Tibial nerve (tissue), 4 donors: ENCODE measurements around the gene TRMT44. TPM values are rescaled to one million over a fixed set of nuclear protein-coding genes. Genes with fewer than 3 reads are reported as not detected.
"Not testable (repeated sequence)": the region's sequence is repeated elsewhere in the genome, so short reads cannot be mapped to it uniquely, and the experiment has no call there.

Source experiments
- DNase-seq, 2 donors: peaks; one replicate each; pipeline ENCODE4 v3.0.0-alpha.2; 2019; ENCODE audit warnings: low spot score in 2 of 2
- H3K27ac ChIP-seq, 4 donors: fragments of 200-600 bp; sonication (generic) in 3 of 4; one replicate each; pipeline ENCODE4 v1.5.1; 2017 to 2019; ENCODE audit warnings: mild to moderate bottlenecking in 1 of 4
- H3K27me3 ChIP-seq, 2 donors: fragments of 200-600 bp; sonication (generic) in 1 of 2; one replicate each; pipeline versions ENCODE4 v1.5.1 to v1.6.0; 2017 to 2019
- H3K36me3 ChIP-seq, 3 donors: fragments of 200-600 bp; sonication (generic); one replicate each; pipeline ENCODE4 v1.5.1; 2018 to 2019
- H3K4me1 ChIP-seq, 4 donors: fragments of 200-600 bp; sonication (generic) in 3 of 4; one replicate each; pipeline ENCODE4 v1.5.1; 2017 to 2019
- H3K4me3 ChIP-seq, 4 donors: fragments of 200-600 bp; sonication (generic) in 3 of 4; one replicate each; pipeline ENCODE4 v1.5.1; 2017 to 2019; ENCODE audit warnings: mild to moderate bottlenecking in 1 of 4, moderate library complexity in 1 of 4
- H3K9me3 ChIP-seq, 4 donors: fragments of 200-600 bp; sonication (generic) in 3 of 4; one replicate each; pipeline ENCODE4 v1.5.1; 2017 to 2019
- CTCF ChIP-seq, 5 experiments: fragments of 200-600 bp in 3 of 5; fragments of 450-650 bp in 2 of 5; sonication (generic) in 3 of 5; IDR thresholded peaks; one replicate each; pipeline ENCODE4 v1.5.1; 2016 to 2019; ENCODE audit warnings: antibody characterized with exemption in 5 of 5, mild to moderate bottlenecking in 3 of 5, moderate library complexity in 2 of 5
- EP300 ChIP-seq, 2 donors: sonication (generic); formaldehyde crosslinking; IDR thresholded peaks; one replicate each; pipeline ENCODE4 v1.6.1; 2017; ENCODE audit warnings: antibody characterized with exemption in 2 of 2, mild to moderate bottlenecking in 1 of 2
- POLR2A ChIP-seq, 2 donors: fragments of 450-650 bp; IDR thresholded peaks; one replicate each; pipeline ENCODE4 v1.6.1; 2017; ENCODE audit warnings: antibody characterized with exemption in 2 of 2, mild to moderate bottlenecking in 2 of 2, moderate library complexity in 2 of 2
- WGBS, 2 donors: methylation state at CpG; one replicate each; pipeline ENCODE4 v1.1.5; 2018; 5-methylcytosine and 5-hydroxymethylcytosine counted together
- total RNA-seq, 4 donors: library from RNA; depleted of rRNA; stranded (reverse); fragments of >200 nt; gene quantifications; one replicate each; pipeline ENCODE4 v1.1.0, GENCODE V29; 2016

Gene TRMT44
- total RNA-seq, 4 donors from 2014 or later: 24.5 to 71.4 (median 52.9) TPM

- 46% methylated on average over 12 of the region's 12 CpGs for WGBS, 2 donors
- peak overlapping the region in 1 of 4 donors; percentile 70 for H3K27ac ChIP-seq
- no peaks in the 10 kb centered on the region for H3K9me3 ChIP-seq
- H3K4me3 ChIP-seq: no peak overlapping the region
- TF ChIP-seq POLR2A (IDR thresholded peaks at IDR 0.05) (no peak), EP300 (IDR thresholded peaks at IDR 0.05) (peak in 1 of 2 donors; percentile 46), CTCF (IDR thresholded peaks at IDR 0.05) (peak; percentile 78 to 92 (median 86))
- peaks cover 0 to 26% (median 5%) of the 10 kb centered on the region in 4 donors for H3K4me1 ChIP-seq
- H3K27me3 ChIP-seq: no peaks in the 10 kb centered on the region
- peak; percentile 75 to 87 for DNase-seq
- H3K36me3 ChIP-seq: peaks cover 0 to 77% (median 9%) of the 10 kb centered on the region in 3 donors
These were observed 37.3 kb upstream of the TRMT44 start for GRCh38 chr4:8403173-8403753.

GRCh38 chr4:8403976-8404375, 36.6 kb upstream of the TRMT44 start:
- Histone ChIP-seq H3K4me3 (no peak overlapping the region), H3K36me3 (peaks cover 0 to 76% (median 10%) of the 10 kb centered on the region in 3 donors), H3K27ac (no peak overlapping the region), H3K9me3 (no peaks in the 10 kb centered on the region), H3K4me1 (peaks cover 0 to 26% (median 5%) of the 10 kb centered on the region in 4 donors), H3K27me3 (no peaks in the 10 kb centered on the region)
- no peak for DNase-seq
- 83 to 86% methylated on average over 13 of the region's 13 CpGs for WGBS, 2 donors
- no peak for TF ChIP-seq EP300 (IDR thresholded peaks at IDR 0.05)
- no peak for TF ChIP-seq POLR2A (IDR thresholded peaks at IDR 0.05)

GRCh38 chr4:8404791-8405515, 35.6 kb upstream of the TRMT44 start:
- DNase-seq: no peak
- Histone ChIP-seq H3K36me3 (peaks cover 0 to 79% (median 10%) of the 10 kb centered on the region in 3 donors), H3K27me3 (no peaks in the 10 kb centered on the region), H3K27ac (no peak overlapping the region), H3K4me1 (peaks cover 0 to 34% (median 5%) of the 10 kb centered on the region in 4 donors), H3K4me3 (no peak overlapping the region), H3K9me3 (no peaks in the 10 kb centered on the region)
- TF ChIP-seq POLR2A (IDR thresholded peaks at IDR 0.05): no peak
- no peak for TF ChIP-seq CTCF (IDR thresholded peaks at IDR 0.05)
- TF ChIP-seq EP300 (IDR thresholded peaks at IDR 0.05): no peak
- 80 to 85% methylated on average over 13 to 14 of the region's 14 CpGs for WGBS, 2 donors

- Histone ChIP-seq H3K27me3 (no peaks in the 10 kb centered on the region), H3K4me3 (no peak overlapping the region), H3K36me3 (peaks cover 0 to 79% (median 10%) of the 10 kb centered on the region in 3 donors), H3K27ac (no peak overlapping the region), H3K4me1 (peaks cover 0 to 39% (median 5%) of the 10 kb centered on the region in 4 donors), H3K9me3 (no peaks in the 10 kb centered on the region)
- 81 to 84% methylated on average over 9 of the region's 9 CpGs for WGBS, 2 donors
- TF ChIP-seq EP300 (IDR thresholded peaks at IDR 0.05) (no peak), CTCF (IDR thresholded peaks at IDR 0.05) (no peak), POLR2A (IDR thresholded peaks at IDR 0.05) (no peak)
- no peak for DNase-seq
These were observed 35.1 kb upstream of the TRMT44 start for GRCh38 chr4:8405516-8405875.

GRCh38 chr4:8406887-8407286, 33.7 kb upstream of the TRMT44 start:
- DNase-seq: peak in 1 of 2 donors; percentile 55

More at GRCh38 chr4:8406887-8407286, 33.7 kb upstream of the TRMT44 start:
- WGBS, 2 donors: 60 to 69% methylated on average over 7 of the region's 7 CpGs
- peak in 4 of 5 experiments; percentile 26 to 41 (median 30) for TF ChIP-seq CTCF (IDR thresholded peaks at IDR 0.05)
- H3K27ac ChIP-seq, H3K27me3 ChIP-seq, H3K4me3 ChIP-seq, H3K9me3 ChIP-seq: not testable (repeated sequence)
- Histone ChIP-seq H3K4me1 (peaks cover 0 to 38% (median 5%) of the 10 kb centered on the region in 4 donors), H3K36me3 (peaks cover 0 to 80% (median 10%) of the 10 kb centered on the region in 3 donors)
